HG03045 (cell line): ENCODE measurements around the gene HAGHL.

Experiments
- ATAC-seq: cut with Tn5 transposase; IDR thresholded peaks from one replicate; pipeline ENCODE4 v1.9.1; 2021; ENCODE audit warnings: mild to moderate bottlenecking, moderate library complexity; ENCODE audit not compliant: unreplicated experiment

HAGHL gene, protein sequence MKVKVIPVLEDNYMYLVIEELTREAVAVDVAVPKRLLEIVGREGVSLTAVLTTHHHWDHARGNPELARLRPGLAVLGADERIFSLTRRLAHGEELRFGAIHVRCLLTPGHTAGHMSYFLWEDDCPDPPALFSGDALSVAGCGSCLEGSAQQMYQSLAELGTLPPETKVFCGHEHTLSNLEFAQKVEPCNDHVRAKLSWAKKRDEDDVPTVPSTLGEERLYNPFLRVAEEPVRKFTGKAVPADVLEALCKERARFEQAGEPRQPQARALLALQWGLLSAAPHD

DNA sequence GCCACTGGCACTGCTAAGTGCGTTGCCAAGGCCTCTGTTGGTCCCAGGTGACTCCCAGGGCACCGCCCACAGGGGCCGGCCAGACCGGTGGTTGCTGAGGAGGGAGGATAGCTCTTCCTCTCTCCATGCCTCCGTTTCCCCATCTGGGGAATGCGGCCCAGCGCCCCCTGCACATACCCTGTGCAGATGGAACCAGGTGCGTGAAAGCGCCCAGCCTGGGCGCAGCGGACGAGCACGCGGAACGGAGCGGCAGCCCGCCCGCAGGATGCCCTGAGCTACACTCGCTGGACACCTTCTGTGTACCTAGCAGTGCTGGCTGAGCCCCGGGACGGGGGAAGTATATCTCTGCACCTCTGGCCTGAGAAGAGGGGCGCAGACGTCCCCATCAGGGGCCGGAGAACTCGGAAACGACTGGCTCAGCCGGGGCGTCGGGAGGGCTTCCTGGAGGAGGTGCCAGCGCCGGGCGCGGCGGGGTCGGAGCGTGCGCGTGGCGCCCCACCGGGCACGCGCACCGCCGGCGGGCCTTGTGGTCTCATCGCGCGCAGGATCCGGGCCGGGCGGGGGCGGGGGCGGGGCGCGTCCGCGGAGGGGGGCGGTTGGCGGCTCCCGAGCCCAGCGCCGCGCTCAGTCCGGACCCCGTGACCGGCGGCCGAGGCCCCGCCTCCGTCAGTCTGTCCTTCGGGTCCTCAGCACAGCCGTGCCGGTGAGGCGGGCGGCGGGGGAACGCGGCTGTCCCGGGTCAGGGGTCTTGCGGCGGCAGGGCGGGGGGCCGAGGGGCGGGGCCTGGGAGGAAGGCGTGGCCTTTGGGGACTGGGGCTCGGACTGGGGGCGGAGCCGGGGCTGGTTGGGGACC is at the start of gene HAGHL, which contains the start of gene CCDC78:
HAGHL (plus strand) TSS at position 669 of the 853 bp plus-strand sequence. CDS start 404 bp downstream, outside the sequence.
CCDC78 (minus strand) TSS at position 6 of the 853 bp plus-strand sequence. CDS start 76 bp downstream, outside the sequence.
- peak; percentile 29 for ATAC-seq

DNA sequence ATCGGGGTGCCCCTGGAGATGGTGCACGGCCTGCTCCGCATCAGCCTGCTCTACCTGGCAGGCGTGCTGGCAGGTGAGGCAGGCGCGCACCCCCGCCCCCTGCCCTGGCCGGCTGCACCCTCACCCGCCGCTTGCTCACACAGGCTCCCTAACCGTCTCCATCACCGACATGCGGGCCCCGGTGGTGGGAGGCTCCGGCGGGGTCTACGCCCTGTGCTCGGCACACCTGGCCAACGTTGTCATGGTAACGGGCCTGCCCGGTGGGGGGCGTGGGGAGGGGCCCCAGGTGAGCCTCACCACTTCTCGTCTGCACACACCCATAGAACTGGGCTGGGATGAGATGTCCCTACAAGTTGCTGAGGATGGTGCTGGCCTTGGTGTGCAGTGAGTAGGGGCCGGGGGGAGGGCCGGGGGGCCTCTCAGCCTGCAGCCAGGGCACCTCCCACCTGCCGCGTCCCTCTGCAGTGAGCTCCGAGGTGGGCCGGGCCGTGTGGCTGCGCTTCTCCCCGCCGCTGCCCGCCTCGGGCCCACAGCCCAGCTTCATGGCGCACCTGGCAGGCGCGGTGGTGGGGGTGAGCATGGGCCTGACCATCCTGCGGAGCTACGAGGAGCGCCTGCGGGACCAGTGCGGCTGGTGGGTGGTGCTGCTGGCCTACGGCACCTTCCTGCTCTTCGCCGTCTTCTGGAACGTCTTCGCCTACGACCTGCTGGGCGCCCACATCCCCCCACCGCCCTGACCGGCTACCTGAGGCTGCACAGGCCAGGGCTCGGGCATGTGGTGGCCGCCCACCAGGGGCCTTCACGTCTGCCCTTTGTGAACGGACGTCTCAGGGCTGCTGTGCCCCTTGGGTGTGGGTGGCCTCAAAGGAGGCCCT is 49.4 kb upstream of the HAGHL start:
- no peak for ATAC-seq

DNA sequence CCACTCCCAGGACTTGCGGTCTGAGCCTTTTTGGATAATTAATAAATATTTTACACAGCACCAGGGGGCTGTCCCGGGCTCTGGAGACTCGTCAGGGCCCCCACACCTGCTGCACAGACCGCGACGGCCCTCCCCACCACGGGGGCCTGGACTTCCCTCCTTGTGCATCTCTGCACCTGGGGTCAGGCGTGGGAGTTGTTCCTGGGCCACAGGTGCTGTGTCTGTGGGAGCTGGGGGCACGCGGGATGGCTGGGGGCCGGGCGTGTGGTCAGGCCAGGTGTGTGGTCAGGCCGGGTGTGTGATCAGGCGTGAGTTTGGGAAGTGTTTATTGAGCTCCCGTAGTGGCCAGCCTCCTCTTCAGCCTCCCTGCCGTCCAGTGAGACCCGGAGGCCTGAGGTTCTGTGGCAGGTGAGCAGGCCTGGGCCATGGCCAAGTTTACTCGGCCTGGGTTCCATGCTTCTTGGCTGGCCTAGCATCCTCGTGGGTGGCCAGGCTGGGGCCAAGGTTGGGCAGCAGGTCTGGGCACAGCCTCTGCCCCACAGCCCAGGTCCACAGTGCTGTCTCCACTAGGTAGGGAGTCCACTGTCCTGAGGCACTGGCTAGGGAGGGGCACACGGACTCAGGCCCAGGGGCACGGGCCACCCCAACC is 48.6 kb upstream of the HAGHL start:
- ATAC-seq = no peak

DNA sequence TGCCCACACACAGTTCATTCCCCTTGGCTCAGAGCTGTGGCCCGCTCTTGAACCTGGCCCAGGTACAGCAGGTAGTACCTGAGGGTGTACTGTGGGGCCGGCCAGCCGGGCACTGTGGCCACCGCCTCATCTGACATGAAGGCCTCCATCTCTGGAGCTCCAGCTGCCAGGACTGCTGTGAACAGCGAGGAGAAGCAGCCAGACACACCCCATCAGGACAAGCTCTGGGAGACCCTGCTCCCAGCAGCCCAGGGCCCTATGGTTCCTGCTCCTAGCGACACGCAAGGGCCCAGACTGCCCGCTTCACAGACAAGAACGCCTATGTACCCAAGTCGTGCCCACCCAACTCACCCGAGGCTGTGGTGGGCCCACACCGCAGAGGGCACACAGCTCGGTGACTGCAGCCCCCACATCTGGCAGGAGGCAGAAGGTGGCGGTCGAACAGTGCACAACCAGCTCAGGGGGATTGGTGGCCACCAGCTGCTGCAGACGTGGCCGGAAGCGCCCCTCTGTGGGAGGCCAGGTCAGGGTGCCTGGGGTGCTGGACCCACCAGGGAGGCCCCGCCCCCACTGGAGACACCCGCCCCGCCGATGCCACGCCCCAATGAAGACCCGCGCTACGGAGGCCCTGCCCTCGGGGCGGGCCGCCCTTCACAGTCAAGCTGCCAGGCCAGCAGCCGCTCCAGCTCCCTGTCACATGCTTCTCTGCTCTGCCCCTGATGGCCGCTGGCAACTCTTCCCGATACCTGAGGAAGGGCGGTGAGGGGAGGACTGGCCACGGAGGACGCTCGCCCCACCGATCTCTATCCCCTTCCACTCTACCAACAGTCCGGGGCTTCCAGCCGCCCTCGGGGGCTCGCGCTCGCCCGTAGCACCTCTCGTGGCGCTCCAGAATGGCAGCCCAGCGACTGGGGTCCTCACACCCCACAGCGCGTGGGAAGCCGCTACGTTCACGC is 47.8 kb upstream of the HAGHL start:
- no peak for ATAC-seq

DNA sequence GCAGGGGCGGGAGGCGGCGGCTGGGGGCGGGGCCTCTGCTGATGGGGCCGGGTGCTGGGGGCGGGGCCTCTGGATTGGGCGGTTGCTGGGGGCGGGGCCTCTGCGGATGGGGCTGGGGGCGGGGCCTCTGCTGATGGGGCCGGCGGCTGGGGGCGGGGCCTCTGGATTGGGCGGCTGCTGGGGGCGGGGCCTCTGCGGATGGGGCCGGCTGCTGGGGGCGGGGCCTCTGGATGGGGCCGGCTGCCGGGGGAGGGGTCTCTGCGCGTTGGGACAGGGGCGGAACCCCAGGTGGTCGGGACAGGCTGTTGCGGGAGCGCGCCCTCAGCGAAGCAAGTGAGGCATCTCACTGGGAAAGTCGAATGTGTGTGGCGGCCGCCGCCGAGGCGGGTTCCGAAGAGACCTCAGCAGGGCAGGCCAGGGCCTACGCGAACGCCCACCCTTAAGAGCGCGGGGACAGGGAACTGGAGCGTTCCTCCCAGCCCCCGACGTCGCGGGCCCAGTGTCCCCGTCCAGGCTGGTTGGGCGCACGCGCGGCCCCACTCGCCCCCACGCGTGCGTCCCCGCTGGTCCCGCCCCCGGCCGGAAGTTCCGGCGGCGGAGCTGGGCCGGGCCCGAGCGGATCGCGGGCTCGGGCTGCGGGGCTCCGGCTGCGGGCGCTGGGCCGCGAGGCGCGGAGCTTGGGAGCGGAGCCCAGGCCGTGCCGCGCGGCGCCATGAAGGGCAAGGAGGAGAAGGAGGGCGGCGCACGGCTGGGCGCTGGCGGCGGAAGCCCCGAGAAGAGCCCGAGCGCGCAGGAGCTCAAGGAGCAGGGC is 46.9 kb upstream of the HAGHL start, which contains the start of gene STUB1:
STUB1 (plus strand) TSS at position 597 of the 811 bp plus-strand sequence; CDS start at position 713, 116 bp downstream.
- ATAC-seq = peak; percentile 37

DNA sequence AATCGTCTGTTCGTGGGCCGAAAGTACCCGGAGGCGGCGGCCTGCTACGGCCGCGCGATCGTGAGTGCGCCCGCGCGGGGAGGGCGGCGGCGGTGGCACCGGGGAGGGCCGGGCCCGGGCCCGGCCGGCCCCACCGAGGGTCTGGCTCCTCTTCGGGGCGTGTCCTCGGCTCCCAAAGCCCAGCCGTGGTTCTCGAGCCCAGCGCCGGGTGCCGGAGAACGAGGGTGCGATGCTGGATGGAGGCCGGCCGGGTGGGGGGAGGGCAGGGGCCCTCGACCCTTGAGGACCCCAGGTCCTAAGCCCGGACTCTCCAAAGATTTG is 46.3 kb upstream of the HAGHL start:
- no peak for ATAC-seq

DNA sequence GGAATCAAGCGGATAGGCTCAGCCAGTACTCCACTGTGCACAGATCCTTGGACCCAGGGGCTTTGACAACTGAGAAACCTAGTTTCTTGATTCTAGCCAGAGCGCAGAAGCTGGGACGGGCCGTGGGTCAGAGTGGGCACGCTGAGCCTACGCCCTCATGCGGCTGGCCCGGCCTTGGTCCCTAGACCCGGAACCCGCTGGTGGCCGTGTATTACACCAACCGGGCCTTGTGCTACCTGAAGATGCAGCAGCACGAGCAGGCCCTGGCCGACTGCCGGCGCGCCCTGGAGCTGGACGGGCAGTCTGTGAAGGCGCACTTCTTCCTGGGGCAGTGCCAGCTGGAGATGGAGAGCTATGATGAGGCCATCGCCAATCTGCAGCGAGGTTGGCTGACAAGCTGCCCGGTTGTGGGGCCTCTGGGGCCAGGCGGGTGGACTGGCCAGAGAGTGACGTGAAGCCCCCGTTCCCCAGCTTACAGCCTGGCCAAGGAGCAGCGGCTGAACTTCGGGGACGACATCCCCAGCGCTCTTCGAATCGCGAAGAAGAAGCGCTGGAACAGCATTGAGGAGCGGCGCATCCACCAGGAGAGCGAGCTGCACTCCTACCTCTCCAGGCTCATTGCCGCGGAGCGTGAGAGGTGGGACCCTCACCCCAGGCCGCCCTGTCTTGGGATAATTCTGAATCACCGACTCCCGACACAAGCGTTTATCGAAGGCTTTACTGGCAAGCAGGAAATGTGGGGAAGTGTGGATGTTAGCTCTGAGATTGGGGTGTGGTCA is 45.8 kb upstream of the HAGHL start:
- ATAC-seq = no peak

DNA sequence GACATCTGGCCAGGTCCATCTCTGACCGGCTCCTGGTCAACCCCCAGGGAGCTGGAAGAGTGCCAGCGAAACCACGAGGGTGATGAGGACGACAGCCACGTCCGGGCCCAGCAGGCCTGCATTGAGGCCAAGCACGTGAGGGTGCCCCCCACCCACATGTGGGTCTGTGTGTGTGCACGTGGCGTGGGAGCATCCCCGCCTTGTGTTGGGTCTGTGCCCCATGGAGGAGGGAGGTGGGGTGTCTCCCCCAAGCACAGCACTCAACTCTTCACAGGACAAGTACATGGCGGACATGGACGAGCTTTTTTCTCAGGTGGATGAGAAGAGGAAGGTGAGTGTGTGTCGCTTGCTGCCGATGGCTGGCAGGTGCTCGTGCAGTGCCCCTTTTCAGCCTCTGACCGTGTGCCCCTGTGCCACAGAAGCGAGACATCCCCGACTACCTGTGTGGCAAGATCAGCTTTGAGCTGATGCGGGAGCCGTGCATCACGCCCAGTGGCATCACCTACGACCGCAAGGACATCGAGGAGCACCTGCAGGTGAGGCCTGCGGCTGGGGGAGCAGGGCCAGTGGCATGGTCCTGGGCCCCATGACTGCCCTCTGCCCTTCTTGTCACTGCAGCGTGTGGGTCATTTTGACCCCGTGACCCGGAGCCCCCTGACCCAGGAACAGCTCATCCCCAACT is 45.0 kb upstream of the HAGHL start:
- ATAC-seq = no peak

DNA sequence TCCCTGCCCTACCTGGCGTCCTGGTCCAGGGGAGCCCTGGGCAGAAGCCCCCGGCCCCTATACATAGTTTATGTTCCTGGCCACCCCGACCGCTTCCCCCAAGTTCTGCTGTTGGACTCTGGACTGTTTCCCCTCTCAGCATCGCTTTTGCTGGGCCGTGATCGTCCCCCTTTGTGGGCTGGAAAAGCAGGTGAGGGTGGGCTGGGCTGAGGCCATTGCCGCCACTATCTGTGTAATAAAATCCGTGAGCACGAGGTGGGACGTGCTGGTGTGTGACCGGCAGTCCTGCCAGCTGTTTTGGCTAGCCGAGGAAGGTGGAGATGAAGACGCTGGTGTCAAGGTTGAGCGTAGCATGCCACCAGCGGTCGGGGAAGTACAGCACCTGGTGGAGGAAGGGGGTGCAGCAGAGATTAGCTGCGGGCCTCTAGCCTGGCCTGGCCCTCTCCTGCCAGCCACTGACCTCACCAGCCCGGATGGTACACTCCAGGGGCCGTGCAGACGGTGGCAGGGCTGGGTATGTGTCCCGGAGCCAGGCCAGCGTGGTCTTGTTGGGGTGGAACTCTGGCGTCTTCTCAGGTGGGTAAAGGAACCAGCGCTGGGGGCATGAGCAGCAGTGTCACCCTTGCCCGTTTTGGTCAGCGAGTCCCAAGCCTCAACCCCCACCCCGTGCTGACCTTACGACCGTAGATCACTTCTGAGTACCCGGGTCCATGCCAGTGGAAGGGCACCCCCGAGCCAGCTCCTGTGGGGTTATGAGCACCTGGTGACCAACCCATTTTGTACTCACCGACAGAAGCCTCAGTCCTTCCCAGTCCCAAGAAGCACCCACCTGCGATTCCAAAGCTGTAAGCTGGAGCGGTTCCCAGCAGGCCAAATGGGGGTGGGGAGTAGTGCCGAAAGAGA is 44.2 kb upstream of the HAGHL start:
- no peak for ATAC-seq

DNA sequence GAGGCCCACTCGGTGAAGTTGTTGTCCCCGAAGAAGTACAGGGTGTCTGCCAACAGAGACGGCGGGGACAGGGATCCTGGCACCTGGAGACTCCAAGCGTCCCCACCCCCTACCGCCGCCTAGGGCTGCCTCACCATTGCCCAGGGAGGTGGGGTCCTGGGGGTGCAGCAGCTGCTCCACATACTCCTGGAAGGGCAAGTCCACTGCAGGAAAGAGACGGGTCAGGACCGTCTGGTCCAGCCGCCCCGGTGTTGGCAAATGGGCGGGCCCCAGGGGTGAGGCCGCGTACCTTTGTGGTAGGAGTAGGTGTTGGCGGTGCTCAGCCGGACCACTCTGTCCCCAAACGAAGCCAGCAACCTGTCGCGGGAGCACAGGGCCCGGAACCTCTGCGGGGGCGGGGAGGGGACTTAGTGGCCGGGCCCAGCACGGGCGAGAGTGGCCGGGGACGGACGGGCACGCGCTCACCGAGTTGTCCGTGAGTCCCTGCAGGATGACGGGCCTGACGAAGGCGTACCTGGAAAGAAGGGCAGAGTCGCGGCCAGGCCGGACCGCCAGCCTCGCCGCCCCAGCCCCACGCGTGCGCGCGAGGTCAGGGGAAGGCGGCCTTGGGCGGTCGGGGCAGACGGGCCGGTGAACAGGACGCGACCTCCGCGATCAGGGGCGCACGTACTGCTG is 43.4 kb upstream of the HAGHL start:
- no peak for ATAC-seq

DNA sequence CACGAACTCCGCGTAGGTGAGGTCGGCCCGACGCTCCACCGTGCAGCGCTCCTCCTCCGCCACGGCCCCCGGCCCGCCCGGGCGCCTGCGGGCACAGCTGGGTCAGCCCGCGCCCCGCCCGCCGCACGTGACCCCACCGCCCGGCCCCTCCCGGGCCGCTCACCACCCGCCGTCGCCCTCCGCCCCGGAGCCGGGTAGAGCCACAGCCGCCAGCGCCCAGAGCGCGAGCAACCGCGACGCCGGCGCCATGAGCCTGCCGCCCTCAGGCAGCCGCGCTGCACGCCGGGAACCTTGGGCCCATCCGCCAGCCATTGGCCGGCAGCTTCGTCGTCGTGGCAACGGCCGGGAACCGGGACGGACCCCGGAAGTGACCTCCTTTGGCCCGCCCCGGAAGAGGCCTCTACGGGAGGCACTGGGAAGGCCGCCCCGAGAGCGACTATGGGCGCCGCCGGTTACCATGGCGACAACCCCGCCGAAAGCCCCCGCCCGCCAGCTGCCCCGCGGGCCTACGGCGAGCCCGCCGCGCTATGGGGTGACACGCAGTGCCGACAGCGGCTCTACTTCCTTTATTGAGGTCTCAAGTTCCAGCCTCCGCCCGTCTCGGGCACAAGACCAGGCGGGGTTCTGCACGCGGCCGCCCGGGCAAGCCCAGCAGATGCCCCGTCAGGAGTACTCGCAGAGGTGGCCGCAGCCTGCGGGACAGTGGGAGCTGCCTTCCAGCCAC is 42.7 kb upstream of the HAGHL start, which contains the start of gene JMJD8:
JMJD8 (minus strand) TSS at position 264 of the 724 bp plus-strand sequence; CDS start at position 249, 15 bp downstream.
- ATAC-seq = peak; percentile 58

DNA sequence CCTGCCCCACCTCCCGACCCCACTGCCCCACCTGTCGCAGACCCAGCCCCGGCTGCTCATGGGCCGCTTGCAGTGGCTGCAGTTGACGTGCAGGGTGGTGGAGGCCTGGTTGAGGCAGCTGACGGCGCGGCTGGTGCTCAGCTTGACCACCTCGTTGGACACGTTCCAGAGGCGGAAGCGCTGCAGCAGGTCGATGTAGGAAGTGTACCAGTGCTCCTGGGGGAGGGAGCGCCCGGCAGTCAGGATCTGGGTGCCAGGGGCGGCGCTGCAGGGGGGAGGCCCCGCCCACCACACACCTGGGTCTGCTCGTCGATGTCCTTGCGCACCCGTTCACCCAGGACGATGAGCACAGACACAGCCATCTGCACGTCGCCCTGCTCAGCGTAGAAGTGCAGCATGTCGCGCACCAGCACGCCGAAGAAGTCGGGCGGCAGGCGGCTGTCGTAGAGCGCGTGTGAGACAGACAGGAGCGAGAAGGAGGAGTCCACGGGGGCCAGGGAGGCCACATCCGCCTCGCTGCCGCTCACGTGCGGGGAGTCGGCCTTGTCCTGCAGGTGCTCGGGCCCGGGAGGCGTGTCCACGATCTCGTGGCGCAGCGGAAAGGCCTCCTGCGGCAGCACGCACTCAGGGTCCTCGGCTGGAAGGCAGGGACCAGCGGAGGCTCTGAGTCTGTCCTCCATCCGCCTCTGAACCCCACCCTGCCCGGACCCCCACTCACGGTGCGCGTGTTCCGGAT is 41.8 kb upstream of the HAGHL start:
- ATAC-seq = no peak

DNA sequence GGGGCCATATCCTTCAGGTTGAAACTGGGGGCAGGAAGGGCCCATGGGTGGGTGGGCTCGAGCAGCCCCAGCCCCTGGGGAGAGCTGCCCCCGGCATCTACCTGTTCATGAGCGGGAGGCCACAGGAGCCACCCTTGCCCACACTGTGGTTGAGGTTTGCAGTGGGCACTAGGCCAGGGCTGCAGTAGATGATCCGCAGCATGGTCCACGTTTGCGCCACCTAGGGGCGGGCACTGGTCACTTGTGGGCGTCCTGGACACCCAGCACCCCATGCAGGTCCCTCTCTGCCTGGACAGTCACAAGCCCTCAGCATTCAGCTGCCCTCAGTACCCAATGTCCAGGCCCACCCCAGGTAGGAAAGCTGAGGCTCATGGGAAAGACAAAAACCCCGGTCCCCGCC is 40.9 kb upstream of the HAGHL start:
- ATAC-seq = no peak
